Upper lobe of left lung (tissue), 6 donors: ENCODE data around the gene CD79A. TPM values are rescaled to one million over a fixed set of nuclear protein-coding genes. Genes with fewer than 3 reads are reported as not detected.
"Not testable (repeated sequence)": the region's sequence is repeated elsewhere in the genome, so short reads cannot be mapped to it uniquely, and the experiment has no call there.

Experiments used
- ATAC-seq, 2 donors: fragments of 200-7000 bp; cut with Tn5 transposase; one replicate each; pipeline ENCODE4 v1.9.1; 2022; ENCODE audit warnings: mild to moderate bottlenecking in 2 of 2, moderate library complexity in 2 of 2; ENCODE audit not compliant: low FRiP score in 2 of 2
- DNase-seq, 2 donors: peaks; one replicate each; pipeline ENCODE4 v3.0.0-alpha.2; 2019 to 2020
- H3K27ac ChIP-seq, 4 donors: fragments of 200-600 bp; sonication (generic); one replicate each; pipeline ENCODE4 v1.5.1; 2016 to 2019
- H3K27me3 ChIP-seq, 4 donors: fragments of 200-600 bp; sonication (generic); one replicate each; pipeline ENCODE4 v1.5.1; 2017 to 2019
- H3K36me3 ChIP-seq, 4 donors: fragments of 200-600 bp; sonication (generic); one replicate each; pipeline ENCODE4 v1.5.1; 2016 to 2019
- H3K4me1 ChIP-seq, 4 donors: fragments of 200-600 bp; sonication (generic); one replicate each; pipeline ENCODE4 v1.5.1; 2018 to 2019
- H3K4me3 ChIP-seq, 4 donors: fragments of 200-600 bp; sonication (generic); one replicate each; pipeline ENCODE4 v1.5.1; 2017 to 2019; ENCODE audit warnings: mild to moderate bottlenecking in 2 of 4, moderate library complexity in 1 of 4
- H3K9me3 ChIP-seq, 4 donors: fragments of 200-600 bp; sonication (generic); one replicate each; pipeline ENCODE4 v1.5.1; 2018 to 2019
- EP300 ChIP-seq, 4 donors: sonication (generic); formaldehyde crosslinking; IDR thresholded peaks; one replicate each; pipeline ENCODE4 v1.5.1; 2017; ENCODE audit warnings: antibody characterized with exemption in 4 of 4, control low read depth in 2 of 4
- POLR2A ChIP-seq, 4 donors: fragments of 450-650 bp; IDR thresholded peaks; one replicate each; pipeline ENCODE4 v1.5.1; 2016 to 2017; ENCODE audit warnings: antibody characterized with exemption in 4 of 4, mild to moderate bottlenecking in 2 of 4
- POLR2AphosphoS5 ChIP-seq, 2 donors: sonication (generic); formaldehyde crosslinking; IDR thresholded peaks; one replicate each; pipeline ENCODE4 v1.5.1; 2017; ENCODE audit warnings: antibody characterized with exemption in 2 of 2
- WGBS, 2 donors: methylation state at CpG; one replicate each; pipeline ENCODE4 v1.1.5; 2017 to 2018; 5-methylcytosine and 5-hydroxymethylcytosine counted together
- total RNA-seq, 6 donors: library from RNA; depleted of rRNA in 4 of 6; stranded (reverse); fragments of >200 nt in 4 of 6; gene quantifications; one replicate each; pipeline versions ENCODE4 v1.1.0 to v1.2.1, GENCODE V29; 2016 to 2021
- TF ChIP-seq, protein P1 (sequence below), 6 experiments: fragments of 450-650 bp in 4 of 6; fragments of 200-600 bp in 2 of 6; sonication (generic) in 2 of 6; IDR thresholded peaks; one replicate each; pipeline ENCODE4 v1.5.1; 2016 to 2019; ENCODE audit warnings: antibody characterized with exemption in 6 of 6
- donor health status: DM: no; HTN: no; CAD: no; lungs with moderate emphysema.
- donor health status: DM: no; HTN: yes; CAD: no; lungs with severe emphysema.

CD79A gene
- total RNA-seq, 6 donors from 2014 or later = 0.76 to 4.7 (median 4.1) TPM; not detected in 1

DNA sequence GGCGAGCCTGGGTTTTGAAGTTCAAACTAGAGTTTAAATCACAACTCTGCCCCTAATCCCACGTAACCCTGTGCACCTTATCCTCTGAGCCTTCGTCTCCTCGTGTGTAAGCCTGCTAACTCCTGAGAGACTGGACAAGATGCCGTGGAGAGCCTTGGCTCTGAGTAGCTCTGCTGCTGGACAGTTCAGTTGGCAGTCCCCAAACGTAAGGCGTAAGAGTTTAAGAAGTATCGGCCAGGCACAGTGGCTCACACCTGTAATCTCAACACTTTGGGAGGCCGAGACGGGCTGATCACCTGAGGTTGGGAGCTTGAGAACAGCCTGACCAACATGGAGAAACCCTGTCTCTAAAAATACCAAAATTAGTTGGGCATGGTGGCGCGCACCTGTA lies 4.7 kb upstream of the CD79A start:
- Histone ChIP-seq H3K36me3 (peaks cover 22 to 55% (median 38%) of the 10 kb centered on the region in 4 donors), H3K4me1 (peaks cover 40 to 62% (median 50%) of the 10 kb centered on the region in 4 donors), H3K27ac (peak overlapping the region in 3 of 4 donors; percentile 35 to 64 (median 44)), H3K4me3 (no peak overlapping the region), H3K27me3 (no peaks in the 10 kb centered on the region), H3K9me3 (no peaks in the 10 kb centered on the region)
- TF ChIP-seq POLR2A (IDR thresholded peaks at IDR 0.05) = no peak
- 87 to 88% methylated on average over 11 to 12 of the region's 12 CpGs for WGBS, 2 donors
- no peak for ATAC-seq
- DNase-seq = no peak

- Histone ChIP-seq H3K4me1 (peaks cover 33 to 58% (median 48%) of the 10 kb centered on the region in 4 donors), H3K27ac (peak overlapping the region in 1 of 4 donors; percentile 44), H3K27me3 (no peaks in the 10 kb centered on the region), H3K9me3 (no peaks in the 10 kb centered on the region), H3K4me3 (no peak overlapping the region), H3K36me3 (peaks cover 22 to 48% (median 38%) of the 10 kb centered on the region in 4 donors)
- ATAC-seq (peak; percentile 50 to 79), DNase-seq (peak; percentile 86 to 94)
- TF ChIP-seq, protein P1, sequence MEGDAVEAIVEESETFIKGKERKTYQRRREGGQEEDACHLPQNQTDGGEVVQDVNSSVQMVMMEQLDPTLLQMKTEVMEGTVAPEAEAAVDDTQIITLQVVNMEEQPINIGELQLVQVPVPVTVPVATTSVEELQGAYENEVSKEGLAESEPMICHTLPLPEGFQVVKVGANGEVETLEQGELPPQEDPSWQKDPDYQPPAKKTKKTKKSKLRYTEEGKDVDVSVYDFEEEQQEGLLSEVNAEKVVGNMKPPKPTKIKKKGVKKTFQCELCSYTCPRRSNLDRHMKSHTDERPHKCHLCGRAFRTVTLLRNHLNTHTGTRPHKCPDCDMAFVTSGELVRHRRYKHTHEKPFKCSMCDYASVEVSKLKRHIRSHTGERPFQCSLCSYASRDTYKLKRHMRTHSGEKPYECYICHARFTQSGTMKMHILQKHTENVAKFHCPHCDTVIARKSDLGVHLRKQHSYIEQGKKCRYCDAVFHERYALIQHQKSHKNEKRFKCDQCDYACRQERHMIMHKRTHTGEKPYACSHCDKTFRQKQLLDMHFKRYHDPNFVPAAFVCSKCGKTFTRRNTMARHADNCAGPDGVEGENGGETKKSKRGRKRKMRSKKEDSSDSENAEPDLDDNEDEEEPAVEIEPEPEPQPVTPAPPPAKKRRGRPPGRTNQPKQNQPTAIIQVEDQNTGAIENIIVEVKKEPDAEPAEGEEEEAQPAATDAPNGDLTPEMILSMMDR (IDR thresholded peaks at IDR 0.05) = peak; percentile 62 to 82 (median 72)
- TF ChIP-seq EP300 (IDR thresholded peaks at IDR 0.05) = no peak
- TF ChIP-seq POLR2A (IDR thresholded peaks at IDR 0.05) = peak in 1 of 4 donors; percentile 7
- WGBS, 2 donors = 47 to 56% methylated on average over 15 to 18 of the region's 18 CpGs
These were observed 4.1 kb upstream of the CD79A start for GRCh38 chr19:41872775-41873647.

DNA sequence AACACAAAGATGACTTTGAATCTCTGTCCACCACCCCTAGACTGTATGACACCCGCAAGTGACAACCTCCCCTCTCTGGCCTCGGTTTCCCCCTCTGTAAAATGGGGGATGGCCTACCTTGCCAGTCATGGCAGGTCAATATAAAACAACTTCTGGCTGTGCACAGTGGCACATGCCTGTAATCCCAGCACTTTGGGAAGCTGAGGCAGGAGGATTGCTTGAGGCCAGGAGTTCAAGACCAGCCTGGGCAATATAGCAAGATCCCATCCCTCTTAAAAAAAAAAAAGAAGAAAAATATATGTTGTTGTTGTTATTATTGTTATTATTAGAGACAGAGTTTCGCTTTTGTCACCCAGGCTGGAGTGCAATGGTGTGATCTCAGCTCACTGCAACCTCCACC lies 1.1 kb upstream of the CD79A start:
- Histone ChIP-seq H3K4me1 (peaks cover 23 to 35% (median 29%) of the 10 kb centered on the region in 4 donors), H3K27ac (peak overlapping the region in 2 of 4 donors; percentile 65 to 75), H3K36me3 (peaks cover 10 to 19% (median 13%) of the 10 kb centered on the region in 4 donors)
- WGBS, 2 donors = 72 to 89% methylated on average over 3 of the region's 3 CpGs
- H3K27me3 ChIP-seq, H3K4me3 ChIP-seq, ATAC-seq, H3K9me3 ChIP-seq, DNase-seq: not testable (repeated sequence)

- ATAC-seq (no peak), DNase-seq (no peak)
- TF ChIP-seq POLR2A (IDR thresholded peaks at IDR 0.05) (no peak), EP300 (IDR thresholded peaks at IDR 0.05) (no peak), POLR2AphosphoS5 (IDR thresholded peaks at IDR 0.05) (no peak)
- TF ChIP-seq, protein P1 (IDR thresholded peaks at IDR 0.05) = no peak
- peaks cover 12 to 32% (median 25%) of the 10 kb centered on the region in 4 donors for H3K4me1 ChIP-seq
- no peak overlapping the region for H3K4me3 ChIP-seq
- peak overlapping the region in 3 of 4 donors; percentile 49 to 75 (median 65) for H3K27ac ChIP-seq
- WGBS, 2 donors = 70 to 72% methylated on average over 17 of the region's 17 CpGs
- no peaks in the 10 kb centered on the region for H3K36me3 ChIP-seq
- H3K27me3 ChIP-seq = no peaks in the 10 kb centered on the region
- no peaks in the 10 kb centered on the region for H3K9me3 ChIP-seq
These were observed 1.1 kb downstream of the CD79A start for GRCh38 chr19:41877916-41878905.

DNA sequence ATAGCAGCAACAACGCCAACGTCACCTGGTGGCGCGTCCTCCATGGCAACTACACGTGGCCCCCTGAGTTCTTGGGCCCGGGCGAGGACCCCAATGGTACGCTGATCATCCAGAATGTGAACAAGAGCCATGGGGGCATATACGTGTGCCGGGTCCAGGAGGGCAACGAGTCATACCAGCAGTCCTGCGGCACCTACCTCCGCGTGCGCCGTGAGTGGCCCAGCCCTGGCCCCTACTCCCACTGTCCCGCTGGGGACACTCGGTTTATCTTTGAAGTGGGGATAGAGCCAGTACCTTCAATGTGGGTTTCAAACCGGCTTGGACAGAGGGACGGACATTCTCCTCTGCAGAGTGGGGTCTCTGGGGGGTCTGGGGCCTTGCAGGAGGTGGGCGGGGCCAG lies 2.0 kb downstream of the CD79A start:
- no peaks in the 10 kb centered on the region for H3K36me3 ChIP-seq
- no peaks in the 10 kb centered on the region for H3K9me3 ChIP-seq
- peaks cover 8 to 29% (median 18%) of the 10 kb centered on the region in 4 donors for H3K4me1 ChIP-seq
- peak in 1 of 2 donors; percentile 54 for DNase-seq
- no peak overlapping the region for H3K27ac ChIP-seq
- H3K4me3 ChIP-seq = no peak overlapping the region
- TF ChIP-seq POLR2AphosphoS5 (IDR thresholded peaks at IDR 0.05) = no peak
- TF ChIP-seq, protein P1 (IDR thresholded peaks at IDR 0.05) = no peak
- TF ChIP-seq POLR2A (IDR thresholded peaks at IDR 0.05) = no peak
- TF ChIP-seq EP300 (IDR thresholded peaks at IDR 0.05) = no peak
- WGBS, 2 donors = 89 to 92% methylated on average over 13 to 21 of the region's 21 CpGs
- no peak for ATAC-seq
- no peaks in the 10 kb centered on the region for H3K27me3 ChIP-seq
